Choroid plexus epithelial cell (primary cell): ENCODE measurements around the gene DNAJC13.

Experiments used
- DNase-seq: peaks from one replicate; pipeline ENCODE4 v3.0.0-alpha.2; 2010; ENCODE audit warnings: low read depth
- H3K4me3 ChIP-seq: 2 replicates; pipeline ENCODE4 v1.5.1; 2011; ENCODE audit warnings: low read depth, mild to moderate bottlenecking, control low read depth, low read length, moderate library complexity
- CTCF ChIP-seq: conservative IDR thresholded peaks from 2 replicates; pipeline ENCODE4 v1.5.1; 2011; ENCODE audit warnings: low read depth, mild to moderate bottlenecking, control low read depth, inconsistent platforms, low read length, moderate library complexity

Gene DNAJC13

GRCh38 chr3:132406587-132406986, 10.7 kb upstream of the DNAJC13 start:
- H3K4me3 ChIP-seq: no peak overlapping the region
- no peak for TF ChIP-seq CTCF
- no peak for DNase-seq

- no peak for TF ChIP-seq CTCF
- H3K4me3 ChIP-seq: no peak overlapping the region
- DNase-seq: no peak
These were observed 10.3 kb upstream of the DNAJC13 start for GRCh38 chr3:132407025-132407424.

DNA sequence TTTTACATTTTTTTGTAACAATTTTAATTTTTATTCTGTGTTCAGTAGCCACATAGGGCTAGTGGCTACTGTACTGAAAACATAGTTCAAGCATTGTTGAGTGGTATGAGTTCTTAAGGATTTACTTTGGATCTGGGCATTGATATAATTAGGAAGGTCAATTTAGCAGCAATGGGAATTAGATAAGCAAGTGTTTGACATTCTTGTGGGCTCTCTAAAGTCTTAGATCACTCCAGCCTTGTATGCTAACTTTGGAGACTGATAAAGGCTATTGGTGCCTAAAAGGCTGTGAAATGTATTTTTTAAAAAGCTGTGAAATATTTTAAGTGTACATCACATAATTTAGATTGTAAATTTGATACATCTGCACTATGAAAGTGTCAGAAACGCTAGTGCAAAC, 2.5 kb upstream of the DNAJC13 start:
- H3K4me3 ChIP-seq: no peak overlapping the region
- DNase-seq: no peak
- no peak for TF ChIP-seq CTCF

GRCh38 chr3:132416161-132416560, 1.1 kb upstream of the DNAJC13 start:
- DNase-seq: no peak
- no peak overlapping the region for H3K4me3 ChIP-seq
- TF ChIP-seq CTCF: no peak

DNA sequence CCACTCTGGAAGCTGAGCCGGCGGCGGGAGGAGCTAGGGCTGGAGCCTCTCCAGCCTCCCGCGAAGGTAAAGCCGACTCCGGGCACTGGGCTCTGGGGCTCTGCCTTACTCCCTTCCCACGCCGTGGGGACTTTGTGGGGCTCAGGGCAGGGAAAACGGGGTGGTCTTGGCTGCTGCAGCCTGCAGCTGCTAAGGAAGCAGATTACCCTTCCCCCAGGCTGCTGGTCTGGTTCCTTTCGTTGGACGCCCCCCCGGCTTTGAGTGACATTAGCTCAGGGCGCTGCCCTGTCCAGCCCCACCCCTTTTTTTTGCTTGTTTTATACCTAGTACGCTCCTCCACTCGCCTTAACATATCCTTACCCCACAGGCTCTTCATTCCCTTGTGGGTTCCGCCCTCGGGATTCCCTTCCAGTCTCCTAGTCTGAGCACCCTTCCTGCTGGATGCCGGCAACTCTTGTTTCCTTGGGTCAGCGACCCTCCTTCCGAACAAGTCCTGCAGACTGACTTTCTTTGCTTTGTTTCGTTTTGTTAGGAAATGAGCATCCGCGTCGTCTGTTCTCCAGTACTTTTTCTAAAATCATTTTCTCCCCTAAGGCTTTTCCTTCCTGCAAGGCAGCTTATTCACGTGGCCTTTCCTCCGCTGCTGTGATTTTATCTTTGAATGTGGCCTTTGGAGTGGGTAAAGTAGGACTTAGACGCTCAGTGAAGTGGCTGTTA, 551 bp downstream of the DNAJC13 start:
- DNase-seq: peak; percentile 82
- no peak for TF ChIP-seq CTCF
- H3K4me3 ChIP-seq: peak overlapping the region; percentile 96

DNA sequence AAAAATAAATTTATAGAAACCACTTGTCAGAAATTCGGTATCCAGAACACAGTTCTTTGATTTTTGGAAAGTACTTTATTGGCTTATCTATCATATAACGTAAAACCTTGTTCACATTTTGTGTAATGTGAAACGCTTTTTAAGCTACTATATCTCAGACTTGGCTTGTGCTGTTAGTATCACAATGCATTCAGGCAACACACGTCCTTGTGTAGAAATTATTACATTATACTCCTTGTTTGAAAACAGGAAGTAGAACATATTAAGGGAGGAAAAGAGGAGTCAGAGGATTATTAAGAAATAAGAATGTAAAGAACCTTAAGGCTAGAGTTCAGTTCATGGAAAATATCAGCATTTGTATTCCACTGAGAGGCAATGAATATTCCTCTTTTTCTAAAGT, 1.6 kb downstream of the DNAJC13 start:
- DNase-seq: peak; percentile 39
- peak overlapping the region; percentile 96 for H3K4me3 ChIP-seq
- no peak for TF ChIP-seq CTCF

GRCh38 chr3:132421832-132422231, 4.5 kb downstream of the DNAJC13 start:
- peak; percentile 41 for DNase-seq
- no peak for TF ChIP-seq CTCF
- no peak overlapping the region for H3K4me3 ChIP-seq
